ENCODE measurements around the gene UBASH3A.

UBASH3A gene

GRCh38 chr21:42489991-42490390 lies 86.3 kb downstream of the UBASH3A start:
- no peaks in the 10 kb centered on the region for H3K9me3 ChIP-seq
- peaks cover 0 to 24% of the 10 kb centered on the region in 2 donors for H3K27me3 ChIP-seq
- DNase-seq = no peak
- no peak for TF ChIP-seq CTCF (IDR thresholded peaks at IDR 0.05)
- H3K4me3 ChIP-seq = no peak overlapping the region
- no peaks in the 10 kb centered on the region for H3K4me1 ChIP-seq
- no peak overlapping the region for H3K27ac ChIP-seq
- intact Hi-C loops (cut with DNase I; ENCODE audit: low total_unique reads) = no loop called here
- H3K36me3 ChIP-seq = no peaks in the 10 kb centered on the region

- intact Hi-C loops (cut with DNase I; ENCODE audit: low total_unique reads) = no loop called here
- Histone ChIP-seq H3K9me3 (no peaks in the 10 kb centered on the region), H3K36me3 (no peaks in the 10 kb centered on the region), H3K4me1 (peaks cover 0 to 5% (median 3%) of the 10 kb centered on the region in 4 donors), H3K4me3 (no peak overlapping the region), H3K27me3 (peaks cover 0 to 18% of the 10 kb centered on the region in 2 donors), H3K27ac (no peak overlapping the region)
- DNase-seq = no peak
- TF ChIP-seq CTCF (IDR thresholded peaks at IDR 0.05) = no peak
Observed at GRCh38 chr21:42490720-42491119, 87.0 kb downstream of the UBASH3A start.

GRCh38 chr21:42491328-42491727 lies 87.6 kb downstream of the UBASH3A start:
- TF ChIP-seq CTCF (IDR thresholded peaks at IDR 0.05) = no peak
- Histone ChIP-seq H3K36me3 (no peaks in the 10 kb centered on the region), H3K4me3 (no peak overlapping the region), H3K27ac (no peak overlapping the region), H3K9me3 (no peaks in the 10 kb centered on the region), H3K27me3 (peaks cover 0 to 12% of the 10 kb centered on the region in 2 donors), H3K4me1 (peaks cover 0 to 6% (median 5%) of the 10 kb centered on the region in 4 donors)
- no peak for DNase-seq
- intact Hi-C loops (cut with DNase I; ENCODE audit: low total_unique reads) = no loop called here

- Histone ChIP-seq H3K9me3 (no peaks in the 10 kb centered on the region), H3K27ac (no peak overlapping the region), H3K27me3 (peaks cover 0 to 6% of the 10 kb centered on the region in 2 donors), H3K4me1 (peaks cover 0 to 12% (median 7%) of the 10 kb centered on the region in 4 donors), H3K4me3 (no peak overlapping the region), H3K36me3 (no peaks in the 10 kb centered on the region)
- intact Hi-C loops (cut with DNase I; ENCODE audit: low total_unique reads) = no loop called here
- no peak for TF ChIP-seq CTCF (IDR thresholded peaks at IDR 0.05)
- no peak for DNase-seq
Observed at GRCh38 chr21:42492201-42492600, 88.5 kb downstream of the UBASH3A start.

GRCh38 chr21:42493109-42494060 lies 89.7 kb downstream of the UBASH3A start:
- Histone ChIP-seq H3K4me1 (peaks cover 0 to 12% (median 7%) of the 10 kb centered on the region in 4 donors), H3K27me3 (peaks cover 0 to 2% of the 10 kb centered on the region in 2 donors), H3K27ac (no peak overlapping the region), H3K4me3 (no peak overlapping the region), H3K36me3 (no peaks in the 10 kb centered on the region), H3K9me3 (no peaks in the 10 kb centered on the region)
- no peak for DNase-seq
- intact Hi-C loops (cut with DNase I; ENCODE audit: low total_unique reads) = no loop called here
- no peak for TF ChIP-seq CTCF (IDR thresholded peaks at IDR 0.05)
